Prostate gland (tissue), 2 donors: ENCODE data around the gene GRIK5. TPM values are rescaled to one million over a fixed set of nuclear protein-coding genes. Genes with fewer than 3 reads are reported as not detected.

ENCODE experiments used
- DNase-seq: peaks from one replicate; pipeline ENCODE4 v3.0.0-alpha.2; 2019; ENCODE audit warnings: low spot score
- H3K27ac ChIP-seq, 2 donors: fragments of 200-600 bp; sonication (generic); 2 replicates each; pipeline ENCODE4 v1.5.1; 2017 to 2019
- H3K27me3 ChIP-seq: fragments of 200-600 bp; sonication (generic); replicated peaks from 2 replicates; pipeline ENCODE4 v1.5.1; 2019; ENCODE audit not compliant: insufficient read depth
- H3K36me3 ChIP-seq, 2 donors: fragments of 200-600 bp; sonication (generic); 1 replicate in 1 of 2; 2 replicates in 1 of 2; pipeline versions ENCODE4 v1.5.1 to v1.8.1; 2017 to 2019
- H3K4me1 ChIP-seq: fragments of 200-600 bp; sonication (generic); replicated peaks from 2 replicates; pipeline ENCODE4 v1.5.1; 2019
- H3K4me3 ChIP-seq, 2 donors: fragments of 200-600 bp; sonication (generic); 2 replicates each; pipeline ENCODE4 v1.5.1; 2017 to 2019
- H3K9me3 ChIP-seq: fragments of 200-600 bp; sonication (generic); 2 replicates; pipeline ENCODE4 v1.5.1; 2017
- CTCF ChIP-seq, 4 experiments: fragments of 200-600 bp in 2 of 4; fragments of 450-650 bp in 2 of 4; sonication (generic) in 2 of 4; IDR thresholded peaks; 1 replicate in 3 of 4; 2 replicates in 1 of 4; pipeline ENCODE4 v1.5.1; 2016 to 2019; ENCODE audit warnings: antibody characterized with exemption in 4 of 4, mild to moderate bottlenecking in 2 of 4, moderate library complexity in 2 of 4
- POLR2A ChIP-seq: fragments of 450-650 bp; IDR thresholded peaks from one replicate; pipeline ENCODE4 v1.6.1; 2016; ENCODE audit warnings: antibody characterized with exemption, mild to moderate bottlenecking
- POLR2AphosphoS5 ChIP-seq: sonication (generic); formaldehyde crosslinking; IDR thresholded peaks from one replicate; pipeline ENCODE4 v1.6.1; 2017; ENCODE audit warnings: antibody characterized with exemption
- WGBS: methylation state at CpG from one replicate; pipeline ENCODE4 v1.1.5; 2018; 5-methylcytosine and 5-hydroxymethylcytosine counted together
- intact Hi-C: fragments of 100-400 bp; cut with DNase I; formaldehyde crosslinking; loops from one replicate; pipeline ENCODE4 v1.14.2; 2022
- total RNA-seq, 2 donors: library from RNA; depleted of rRNA; stranded (reverse); fragments of >200 nt; gene quantifications; one replicate each; pipeline ENCODE4 v1.1.0, GENCODE V29; 2016

GRIK5 gene
- total RNA-seq, 2 donors from 2014 or later, result 1.3 to 25.2 TPM

- Histone ChIP-seq H3K4me3 (no peak overlapping the region), H3K4me1 (no peaks in the 10 kb centered on the region), H3K27me3 (no peaks in the 10 kb centered on the region), H3K27ac (no peak overlapping the region), H3K36me3 (no peaks in the 10 kb centered on the region), H3K9me3 (no peaks in the 10 kb centered on the region)
- WGBS, result 97% methylated on average over 9 of the region's 9 CpGs
- DNase-seq, result no peak
- intact Hi-C loops, result no loop called here
- TF ChIP-seq POLR2A, result no peak
- TF ChIP-seq POLR2AphosphoS5, result no peak
- TF ChIP-seq CTCF (IDR thresholded peaks at IDR 0.05), result no peak
These were observed 4.5 kb downstream of the GRIK5 start for GRCh38 chr19:42065511-42065910.

GRCh38 chr19:42065051-42065450 is 5.0 kb downstream of the GRIK5 start:
- no peak for DNase-seq
- Histone ChIP-seq H3K4me1 (no peaks in the 10 kb centered on the region), H3K36me3 (no peaks in the 10 kb centered on the region), H3K27ac (no peak overlapping the region), H3K9me3 (no peaks in the 10 kb centered on the region), H3K4me3 (no peak overlapping the region), H3K27me3 (no peaks in the 10 kb centered on the region)
- WGBS, result 92% methylated on average over 13 of the region's 13 CpGs
- TF ChIP-seq CTCF (IDR thresholded peaks at IDR 0.05) (no peak), POLR2A (no peak), POLR2AphosphoS5 (no peak)
- intact Hi-C loops, result no loop called here

GRCh38 chr19:42064432-42064831 is 5.6 kb downstream of the GRIK5 start:
- H3K4me1 ChIP-seq, result no peaks in the 10 kb centered on the region
- DNase-seq, result no peak
- no peaks in the 10 kb centered on the region for H3K36me3 ChIP-seq
- 89% methylated on average over 6 of the region's 6 CpGs for WGBS
- H3K27me3 ChIP-seq, result no peaks in the 10 kb centered on the region
- no peak overlapping the region for H3K27ac ChIP-seq
- no peak for TF ChIP-seq POLR2AphosphoS5
- no peak for TF ChIP-seq POLR2A
- no peak for TF ChIP-seq CTCF (IDR thresholded peaks at IDR 0.05)
- intact Hi-C loops, result no loop called here
- H3K9me3 ChIP-seq, result no peaks in the 10 kb centered on the region
- H3K4me3 ChIP-seq, result no peak overlapping the region

- WGBS, result 94% methylated on average over 16 of the region's 16 CpGs
- Histone ChIP-seq H3K9me3 (no peaks in the 10 kb centered on the region), H3K4me3 (no peak overlapping the region), H3K27me3 (no peaks in the 10 kb centered on the region), H3K4me1 (no peaks in the 10 kb centered on the region), H3K27ac (no peak overlapping the region), H3K36me3 (no peaks in the 10 kb centered on the region)
- DNase-seq, result no peak
- intact Hi-C loops, result no loop called here
- TF ChIP-seq CTCF (IDR thresholded peaks at IDR 0.05) (no peak), POLR2AphosphoS5 (no peak), POLR2A (no peak)
These were observed 7.6 kb downstream of the GRIK5 start for GRCh38 chr19:42062381-42062780.

- no peak for DNase-seq
- intact Hi-C loops, result no loop called here
- no peaks in the 10 kb centered on the region for H3K4me1 ChIP-seq
- H3K9me3 ChIP-seq, result no peaks in the 10 kb centered on the region
- H3K36me3 ChIP-seq, result no peaks in the 10 kb centered on the region
- 91% methylated on average over 3 of the region's 3 CpGs for WGBS
- no peak for TF ChIP-seq CTCF (IDR thresholded peaks at IDR 0.05)
- no peak for TF ChIP-seq POLR2AphosphoS5
- no peak for TF ChIP-seq POLR2A
- H3K27ac ChIP-seq, result no peak overlapping the region
- H3K27me3 ChIP-seq, result no peaks in the 10 kb centered on the region
- H3K4me3 ChIP-seq, result no peak overlapping the region
These were observed 9.9 kb downstream of the GRIK5 start for GRCh38 chr19:42060117-42060516.
